Measurements from ENCODE around the gene CLP1. TPM values are rescaled to one million over a fixed set of nuclear protein-coding genes. Genes with fewer than 3 reads are reported as not detected.

The CLP1 gene
- total and polyA plus RNA-seq, 10 donors = 8.3 to 21.6 (median 13.6) TPM

GRCh38 chr11:57630171-57630570 is 27.4 kb upstream of the CLP1 start:
- no peaks in the 10 kb centered on the region for H3K9me3 ChIP-seq
- TF ChIP-seq POLR2AphosphoS5 (IDR thresholded peaks at IDR 0.05) (no peak), CTCF (IDR thresholded peaks at IDR 0.05 in 8 of 11, conservative IDR thresholded peaks at IDR 0.05 in 3 of 11) (no peak), POLR2A (IDR thresholded peaks at IDR 0.05) (no peak)
- H3K36me3 ChIP-seq = no peaks in the 10 kb centered on the region
- peaks cover 0 to 39% (median 0%) of the 10 kb centered on the region in 7 donors for H3K27me3 ChIP-seq (replicated peaks in 1 of 7)
- DNase-seq = no peak
- 46 to 84% (median 56%) methylated on average over 2 of the region's 2 CpGs for WGBS, 5 donors
- no peak overlapping the region for H3K27ac ChIP-seq
- intact Hi-C loops (cut with DNase I; ENCODE audit: low total_unique reads) = no loop called here
- H3K4me3 ChIP-seq = no peak overlapping the region
- H3K4me1 ChIP-seq = no peaks in the 10 kb centered on the region

DNA sequence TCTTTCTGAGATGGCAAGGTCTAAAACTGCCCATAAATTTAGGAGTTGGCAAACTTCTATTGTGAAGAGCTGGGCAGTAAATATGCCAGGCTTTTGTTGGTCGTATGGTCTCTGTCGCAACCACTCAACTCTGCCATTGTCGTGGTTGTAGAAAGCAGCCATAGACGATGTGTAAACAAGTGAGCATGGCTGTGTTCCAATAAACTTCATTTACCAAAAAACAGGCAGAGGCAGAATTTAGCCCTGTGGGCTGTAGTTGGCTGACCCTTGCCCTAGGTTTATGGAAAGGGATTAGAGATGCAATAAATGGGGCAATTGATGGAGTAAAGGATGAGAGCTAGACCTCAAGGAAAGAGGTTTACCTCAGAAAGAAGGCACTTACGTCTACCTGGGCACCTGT is 25.4 kb upstream of the CLP1 start:
- Histone ChIP-seq H3K36me3 (no peaks in the 10 kb centered on the region), H3K9me3 (no peaks in the 10 kb centered on the region), H3K4me3 (no peak overlapping the region), H3K27me3 (replicated peaks in 1 of 7) (peaks cover 0 to 55% (median 5%) of the 10 kb centered on the region in 7 donors), H3K4me1 (no peaks in the 10 kb centered on the region), H3K27ac (no peak overlapping the region)
- WGBS, 5 donors = 63 to 87% (median 70%) methylated on average over 5 of the region's 5 CpGs
- TF ChIP-seq CTCF (IDR thresholded peaks at IDR 0.05 in 8 of 11, conservative IDR thresholded peaks at IDR 0.05 in 3 of 11) = no peak
- no peak for TF ChIP-seq POLR2AphosphoS5 (IDR thresholded peaks at IDR 0.05)
- no peak for TF ChIP-seq POLR2A (IDR thresholded peaks at IDR 0.05)
- intact Hi-C loops (cut with DNase I; ENCODE audit: low total_unique reads) = no loop called here
- no peak for DNase-seq

GRCh38 chr11:57633394-57634070 is 24.0 kb upstream of the CLP1 start:
- no peak for TF ChIP-seq CTCF (IDR thresholded peaks at IDR 0.05 in 8 of 11, conservative IDR thresholded peaks at IDR 0.05 in 3 of 11)
- no peak for TF ChIP-seq POLR2A (IDR thresholded peaks at IDR 0.05)
- no peak for TF ChIP-seq POLR2AphosphoS5 (IDR thresholded peaks at IDR 0.05)
- DNase-seq = no peak
- 76 to 92% (median 83%) methylated on average over 6 of the region's 6 CpGs for WGBS, 5 donors

DNA sequence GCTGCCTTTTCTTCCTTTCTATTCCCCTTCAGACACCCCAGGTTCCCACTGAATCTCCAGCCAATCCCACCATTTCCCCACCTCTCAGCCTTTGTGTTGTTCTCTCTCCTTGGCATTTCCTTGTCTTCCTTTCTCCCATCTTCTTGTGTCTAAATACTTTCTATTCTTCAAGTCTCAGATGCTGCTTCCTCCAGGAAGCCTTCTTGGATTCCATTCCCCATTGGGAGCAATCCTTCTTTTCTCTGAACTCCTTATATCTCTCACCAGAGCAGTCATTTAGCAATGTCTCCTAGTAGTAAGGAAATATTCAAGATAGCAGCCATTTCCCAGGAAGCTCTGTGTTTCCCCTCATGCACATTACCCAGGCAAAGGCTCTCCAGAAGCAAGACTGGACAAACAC is 23.3 kb upstream of the CLP1 start:
- Histone ChIP-seq H3K9me3 (no peaks in the 10 kb centered on the region), H3K27ac (no peak overlapping the region), H3K4me3 (no peak overlapping the region), H3K4me1 (peaks cover 6 to 22% (median 20%) of the 10 kb centered on the region in 6 donors), H3K36me3 (no peaks in the 10 kb centered on the region), H3K27me3 (replicated peaks in 1 of 7) (peaks cover 0 to 77% (median 20%) of the 10 kb centered on the region in 7 donors)
- no peak for TF ChIP-seq POLR2A (IDR thresholded peaks at IDR 0.05)
- no peak for TF ChIP-seq CTCF (IDR thresholded peaks at IDR 0.05 in 8 of 11, conservative IDR thresholded peaks at IDR 0.05 in 3 of 11)
- TF ChIP-seq POLR2AphosphoS5 (IDR thresholded peaks at IDR 0.05) = no peak
- DNase-seq = no peak
- intact Hi-C loops (cut with DNase I; ENCODE audit: low total_unique reads) = no loop called here

More at GRCh38 chr11:57633394-57634070, 24.0 kb upstream of the CLP1 start:
- no peaks in the 10 kb centered on the region for H3K9me3 ChIP-seq
- H3K4me1 ChIP-seq = peaks cover 6 to 14% (median 13%) of the 10 kb centered on the region in 6 donors
- no peaks in the 10 kb centered on the region for H3K36me3 ChIP-seq
- intact Hi-C loops (cut with DNase I; ENCODE audit: low total_unique reads) = no loop called here
- no peak overlapping the region for H3K4me3 ChIP-seq
- no peak overlapping the region for H3K27ac ChIP-seq
- peaks cover 0 to 69% (median 20%) of the 10 kb centered on the region in 7 donors for H3K27me3 ChIP-seq (replicated peaks in 1 of 7)

Data from spleen (tissue), 11 donors.